Testis (tissue), 2 donors: ENCODE results near the gene UNK.

ENCODE experiments used
- CTCF ChIP-seq, 3 experiments: fragments of 450-650 bp in 2 of 3; fragments of 200-600 bp in 1 of 3; sonication (generic) in 1 of 3; IDR thresholded peaks; one replicate each; pipeline ENCODE4 v1.5.1; 2016 to 2019; ENCODE audit warnings: antibody characterized with exemption in 3 of 3, mild to moderate bottlenecking in 2 of 3, moderate library complexity in 1 of 3
- POLR2A ChIP-seq: fragments of 450-650 bp; IDR thresholded peaks from one replicate; pipeline ENCODE4 v1.6.1; 2017; ENCODE audit warnings: antibody characterized with exemption, mild to moderate bottlenecking, moderate library complexity

GRCh38 chr17:75795820-75796607, 11.4 kb downstream of the UNK start:
- no peak for TF ChIP-seq CTCF (IDR thresholded peaks at IDR 0.05)
- TF ChIP-seq POLR2A = no peak
